ENCODE data around the gene VPREB3. TPM values are rescaled to one million over a fixed set of nuclear protein-coding genes. Genes with fewer than 3 reads are reported as not detected.
"Not testable (repeated sequence)": the region's sequence is repeated elsewhere in the genome, so short reads cannot be mapped to it uniquely, and the experiment has no call there.

Gene VPREB3
- total RNA-seq, 1 experiment from 2014 or later, result not detected

DNA sequence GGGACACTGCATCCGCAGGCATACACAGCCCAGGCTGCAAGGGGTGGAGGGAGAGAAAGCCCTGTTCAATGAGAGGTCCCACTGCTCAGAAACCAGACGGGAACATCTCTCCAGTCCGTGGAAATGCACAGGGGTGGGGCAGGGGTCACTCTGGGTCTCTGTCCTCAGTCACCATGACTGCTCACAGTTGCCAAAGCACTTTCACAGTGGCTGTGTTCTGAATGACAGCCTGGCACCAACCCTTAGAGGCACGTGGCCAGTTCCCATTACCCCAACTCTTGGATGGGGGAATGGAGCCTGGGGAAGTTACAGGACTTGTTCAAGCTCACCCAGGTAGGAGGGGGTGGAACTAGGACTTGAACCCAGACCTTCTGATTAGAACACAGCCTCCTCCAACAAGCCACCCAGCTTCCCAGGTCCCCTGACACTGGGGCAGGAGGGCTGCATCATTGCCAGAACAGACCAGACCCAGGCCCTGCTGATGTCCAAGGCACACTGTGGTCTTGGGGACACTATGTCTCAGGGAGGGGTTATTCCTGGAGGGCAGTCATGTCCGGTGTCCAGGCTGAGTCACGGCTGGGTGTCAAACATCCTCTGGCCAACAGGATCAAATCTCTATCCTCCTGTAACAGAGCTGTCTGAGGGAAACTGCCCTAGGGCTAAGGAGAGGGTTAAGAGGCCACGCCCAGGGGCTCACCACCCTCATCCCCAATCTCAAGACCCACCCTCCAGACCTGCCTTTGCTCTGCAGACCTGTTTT lies 11.5 kb downstream of the VPREB3 start:
- no peaks in the 10 kb centered on the region for H3K36me3 ChIP-seq (ENCODE audit: control insufficient read depth, insufficient read depth, low read length)
- Mint-ChIP-seq H3K9me3 (ENCODE audit: unreplicated experiment) (no peaks in the 10 kb centered on the region), H3K4me3 (ENCODE audit: unreplicated experiment) (no peak overlapping the region), H3K36me3 (ENCODE audit: insufficient read depth, unreplicated experiment) (peaks cover 6% of the 10 kb centered on the region), H3K27me3 (ENCODE audit: insufficient read depth, unreplicated experiment) (no peaks in the 10 kb centered on the region), H3K4me1 (ENCODE audit: low read depth, unreplicated experiment) (no peaks in the 10 kb centered on the region), H3K27ac (ENCODE audit: unreplicated experiment) (no peak overlapping the region)
- BruUV-seq (replicated peaks), result no TSS peak
- H3K9me3 ChIP-seq, result no peaks in the 10 kb centered on the region
- TF ChIP-seq, protein P1, sequence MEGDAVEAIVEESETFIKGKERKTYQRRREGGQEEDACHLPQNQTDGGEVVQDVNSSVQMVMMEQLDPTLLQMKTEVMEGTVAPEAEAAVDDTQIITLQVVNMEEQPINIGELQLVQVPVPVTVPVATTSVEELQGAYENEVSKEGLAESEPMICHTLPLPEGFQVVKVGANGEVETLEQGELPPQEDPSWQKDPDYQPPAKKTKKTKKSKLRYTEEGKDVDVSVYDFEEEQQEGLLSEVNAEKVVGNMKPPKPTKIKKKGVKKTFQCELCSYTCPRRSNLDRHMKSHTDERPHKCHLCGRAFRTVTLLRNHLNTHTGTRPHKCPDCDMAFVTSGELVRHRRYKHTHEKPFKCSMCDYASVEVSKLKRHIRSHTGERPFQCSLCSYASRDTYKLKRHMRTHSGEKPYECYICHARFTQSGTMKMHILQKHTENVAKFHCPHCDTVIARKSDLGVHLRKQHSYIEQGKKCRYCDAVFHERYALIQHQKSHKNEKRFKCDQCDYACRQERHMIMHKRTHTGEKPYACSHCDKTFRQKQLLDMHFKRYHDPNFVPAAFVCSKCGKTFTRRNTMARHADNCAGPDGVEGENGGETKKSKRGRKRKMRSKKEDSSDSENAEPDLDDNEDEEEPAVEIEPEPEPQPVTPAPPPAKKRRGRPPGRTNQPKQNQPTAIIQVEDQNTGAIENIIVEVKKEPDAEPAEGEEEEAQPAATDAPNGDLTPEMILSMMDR (IDR thresholded peaks at IDR 0.05; ENCODE audit: insufficient read depth in 1 of 2, low read depth in 1 of 2, low read length in 1 of 2, severe bottlenecking in 1 of 2, unreplicated experiment in 1 of 2), result no peak
- H3K4me1 ChIP-seq, result no peaks in the 10 kb centered on the region
- intact Hi-C loops (cut with micrococcal nuclease; ENCODE audit: unreplicated experiment), result no loop called here
- ChIA-PET POLR2A (interaction anchor here (0.6 kb wide), 1 partner anchor 8 kb away, joined by 3 read pairs; the partner anchor contains the start of gene ZNF70), CTCF (no interaction called here)
- no peak for DNase-seq
- no peak overlapping the region for H3K4me3 ChIP-seq (ENCODE audit: low read depth, low read length)
- no peaks in the 10 kb centered on the region for H3K27me3 ChIP-seq (replicated peaks; ENCODE audit: control insufficient read depth, insufficient read depth, low read length)

DNA sequence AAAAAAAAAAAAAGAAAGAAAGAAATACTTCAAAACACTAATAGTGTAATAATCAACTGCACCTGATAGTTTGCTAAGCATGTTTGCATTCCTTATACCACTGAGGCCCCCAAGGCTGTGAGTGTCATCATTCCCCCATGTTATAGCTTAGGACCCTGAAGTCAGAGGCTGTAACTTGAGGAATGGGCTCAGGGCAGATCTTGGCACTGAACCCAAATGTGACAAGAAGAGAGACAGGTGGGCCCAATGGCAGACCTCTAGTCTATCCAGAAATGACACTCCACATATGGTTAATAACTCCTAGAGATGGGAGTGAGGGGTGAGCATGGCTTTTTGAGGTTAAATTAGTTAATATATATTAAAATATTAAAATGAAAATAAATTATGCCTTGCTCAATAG lies 16.5 kb downstream of the VPREB3 start:
- TF ChIP-seq, protein P1 (IDR thresholded peaks at IDR 0.05; ENCODE audit: insufficient read depth in 1 of 2, low read depth in 1 of 2, low read length in 1 of 2, severe bottlenecking in 1 of 2, unreplicated experiment in 1 of 2), result no peak
- ChIA-PET CTCF (interaction anchor here (1.6 kb wide), 1 partner anchor 112 kb away, joined by 5 read pairs; no protein-coding TSS in a partner anchor), POLR2A (no interaction called here)
- intact Hi-C loops (cut with micrococcal nuclease; ENCODE audit: unreplicated experiment), result no loop called here
- no peak overlapping the region for H3K4me3 Mint-ChIP-seq (ENCODE audit: unreplicated experiment)
- H3K9me3 ChIP-seq, result no peaks in the 10 kb centered on the region
- no peaks in the 10 kb centered on the region for H3K4me1 ChIP-seq
- no peaks in the 10 kb centered on the region for H3K36me3 ChIP-seq (ENCODE audit: control insufficient read depth, insufficient read depth, low read length)
- H3K4me3 ChIP-seq (ENCODE audit: low read depth, low read length), result no peak overlapping the region
- no peaks in the 10 kb centered on the region for H3K9me3 Mint-ChIP-seq (ENCODE audit: unreplicated experiment)
- H3K4me1 Mint-ChIP-seq (ENCODE audit: low read depth, unreplicated experiment), result no peaks in the 10 kb centered on the region
- no peaks in the 10 kb centered on the region for H3K27me3 ChIP-seq (replicated peaks; ENCODE audit: control insufficient read depth, insufficient read depth, low read length)
- no peak for DNase-seq
- BruUV-seq (replicated peaks), result no TSS peak
- H3K27me3 Mint-ChIP-seq (ENCODE audit: insufficient read depth, unreplicated experiment), result no peaks in the 10 kb centered on the region
- no peak overlapping the region for H3K27ac Mint-ChIP-seq (ENCODE audit: unreplicated experiment)
- no peaks in the 10 kb centered on the region for H3K36me3 Mint-ChIP-seq (ENCODE audit: insufficient read depth, unreplicated experiment)

GRCh38 chr22:23728108-23728507 lies 26.1 kb downstream of the VPREB3 start:
- H3K27me3 Mint-ChIP-seq (ENCODE audit: insufficient read depth, unreplicated experiment); H3K4me3 ChIP-seq (ENCODE audit: low read depth, low read length); DNase-seq; H3K4me1 Mint-ChIP-seq (ENCODE audit: low read depth, unreplicated experiment); H3K36me3 ChIP-seq (ENCODE audit: control insufficient read depth, insufficient read depth, low read length); H3K9me3 Mint-ChIP-seq (ENCODE audit: unreplicated experiment); H3K4me3 Mint-ChIP-seq (ENCODE audit: unreplicated experiment); POLR2A ChIA-PET; H3K27me3 ChIP-seq (replicated peaks; ENCODE audit: control insufficient read depth, insufficient read depth, low read length); H3K36me3 Mint-ChIP-seq (ENCODE audit: insufficient read depth, unreplicated experiment); H3K9me3 ChIP-seq; H3K4me1 ChIP-seq; CTCF ChIA-PET; H3K27ac Mint-ChIP-seq (ENCODE audit: unreplicated experiment); BruUV-seq (replicated peaks); intact Hi-C loops (cut with micrococcal nuclease; ENCODE audit: unreplicated experiment): not testable (repeated sequence)
